HEK293 (cell line): Measurements from ENCODE around the gene TAS1R3.

Experiments used
- MYNN ChIP-seq: fragments of 450-650 bp; formaldehyde crosslinking; IDR thresholded peaks from 2 replicates; pipeline ENCODE4 v1.5.1; 2016; ENCODE audit warnings: missing biosample characterization, missing genetic modification characterization, borderline replicate concordance
- ZNF274 ChIP-seq, 2 experiments: fragments of 200-500 bp in 1 of 2; fragments of 450-650 bp in 1 of 2; sonication (Bioruptor generic) in 1 of 2; formaldehyde crosslinking in 1 of 2; IDR thresholded peaks; 2 replicates each; pipeline versions ENCODE4 v1.5.1 to v1.6.1; 2014 to 2016; ENCODE audit warnings: borderline replicate concordance in 1 of 2, inconsistent platforms in 1 of 2, low read length in 1 of 2, missing biosample characterization in 1 of 2, missing genetic modification characterization in 1 of 2
- ZNF629 ChIP-seq: fragments of 450-650 bp; formaldehyde crosslinking; IDR thresholded peaks from 2 replicates; pipeline ENCODE4 v1.5.1; 2017; ENCODE audit warnings: missing biosample characterization, missing genetic modification characterization
- TF ChIP-seq, protein P1 (sequence below): fragments of 450-650 bp; formaldehyde crosslinking; IDR thresholded peaks from 2 replicates; pipeline ENCODE4 v1.5.1; 2017; ENCODE audit warnings: missing biosample characterization, mild to moderate bottlenecking, missing genetic modification characterization, moderate library complexity
- TF ChIP-seq, protein P2 (sequence below): fragments of 450-650 bp; formaldehyde crosslinking; IDR thresholded peaks from 2 replicates; pipeline ENCODE4 v1.5.1; 2016; ENCODE audit warnings: missing biosample characterization, missing genetic modification characterization
- TF ChIP-seq, protein P3 (sequence below): fragments of 450-650 bp; formaldehyde crosslinking; IDR thresholded peaks from 2 replicates; pipeline ENCODE4 v1.5.1; 2016; ENCODE audit warnings: missing biosample characterization, missing genetic modification characterization, borderline replicate concordance

DNA sequence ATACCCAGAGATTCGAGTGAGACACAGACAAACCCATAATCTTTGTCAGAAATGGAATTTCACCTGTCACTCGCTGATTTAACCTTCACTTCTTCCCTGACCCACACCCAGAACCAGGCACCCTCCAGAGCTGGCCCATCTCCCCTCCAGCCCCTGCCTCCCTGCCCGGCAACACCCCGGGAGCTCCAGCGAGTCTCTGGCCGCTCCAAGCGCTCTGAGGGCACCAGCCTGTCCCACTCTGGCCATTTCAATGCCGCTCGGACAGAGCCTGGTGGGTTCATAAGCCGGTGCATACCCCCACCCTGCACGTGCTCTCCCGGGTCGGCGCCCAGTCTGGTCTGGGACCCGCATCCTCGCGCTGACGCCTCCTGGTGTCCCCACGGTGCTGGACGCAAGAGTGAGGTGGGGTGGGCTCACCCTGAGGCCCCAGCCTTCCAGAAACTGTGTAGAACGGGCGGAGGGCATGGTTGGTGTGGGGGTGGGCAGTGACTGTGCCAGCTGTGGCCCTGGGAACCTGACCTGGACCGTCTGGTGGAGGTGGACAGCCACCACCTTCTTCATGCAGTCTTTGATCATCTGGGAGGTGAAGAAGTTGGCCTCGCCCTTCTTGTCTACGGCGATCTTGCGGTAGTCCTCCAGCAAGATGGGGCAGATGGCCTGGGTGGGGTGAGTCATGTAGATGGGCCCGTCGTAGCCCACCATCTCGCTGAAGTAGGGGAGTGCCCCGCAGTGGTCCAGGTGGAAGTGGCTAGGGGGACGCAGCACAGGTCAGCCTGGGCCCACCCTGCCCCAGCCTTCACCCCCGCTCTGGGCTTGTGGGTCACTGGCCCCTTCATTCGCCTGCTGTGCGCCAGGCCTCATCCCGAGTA is 12.1 kb upstream of the TAS1R3 start:
- TF ChIP-seq, protein P1, sequence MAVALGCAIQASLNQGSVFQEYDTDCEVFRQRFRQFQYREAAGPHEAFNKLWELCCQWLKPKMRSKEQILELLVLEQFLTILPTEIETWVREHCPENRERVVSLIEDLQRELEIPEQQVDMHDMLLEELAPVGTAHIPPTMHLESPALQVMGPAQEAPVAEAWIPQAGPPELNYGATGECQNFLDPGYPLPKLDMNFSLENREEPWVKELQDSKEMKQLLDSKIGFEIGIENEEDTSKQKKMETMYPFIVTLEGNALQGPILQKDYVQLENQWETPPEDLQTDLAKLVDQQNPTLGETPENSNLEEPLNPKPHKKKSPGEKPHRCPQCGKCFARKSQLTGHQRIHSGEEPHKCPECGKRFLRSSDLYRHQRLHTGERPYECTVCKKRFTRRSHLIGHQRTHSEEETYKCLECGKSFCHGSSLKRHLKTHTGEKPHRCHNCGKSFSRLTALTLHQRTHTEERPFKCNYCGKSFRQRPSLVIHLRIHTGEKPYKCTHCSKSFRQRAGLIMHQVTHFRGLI = no peak
- TF ChIP-seq, protein P2, sequence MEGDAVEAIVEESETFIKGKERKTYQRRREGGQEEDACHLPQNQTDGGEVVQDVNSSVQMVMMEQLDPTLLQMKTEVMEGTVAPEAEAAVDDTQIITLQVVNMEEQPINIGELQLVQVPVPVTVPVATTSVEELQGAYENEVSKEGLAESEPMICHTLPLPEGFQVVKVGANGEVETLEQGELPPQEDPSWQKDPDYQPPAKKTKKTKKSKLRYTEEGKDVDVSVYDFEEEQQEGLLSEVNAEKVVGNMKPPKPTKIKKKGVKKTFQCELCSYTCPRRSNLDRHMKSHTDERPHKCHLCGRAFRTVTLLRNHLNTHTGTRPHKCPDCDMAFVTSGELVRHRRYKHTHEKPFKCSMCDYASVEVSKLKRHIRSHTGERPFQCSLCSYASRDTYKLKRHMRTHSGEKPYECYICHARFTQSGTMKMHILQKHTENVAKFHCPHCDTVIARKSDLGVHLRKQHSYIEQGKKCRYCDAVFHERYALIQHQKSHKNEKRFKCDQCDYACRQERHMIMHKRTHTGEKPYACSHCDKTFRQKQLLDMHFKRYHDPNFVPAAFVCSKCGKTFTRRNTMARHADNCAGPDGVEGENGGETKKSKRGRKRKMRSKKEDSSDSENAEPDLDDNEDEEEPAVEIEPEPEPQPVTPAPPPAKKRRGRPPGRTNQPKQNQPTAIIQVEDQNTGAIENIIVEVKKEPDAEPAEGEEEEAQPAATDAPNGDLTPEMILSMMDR (tag by site-specific recombination) = no peak
- no peak for TF ChIP-seq ZNF629 (tag by site-specific recombination)
- TF ChIP-seq, protein P3, sequence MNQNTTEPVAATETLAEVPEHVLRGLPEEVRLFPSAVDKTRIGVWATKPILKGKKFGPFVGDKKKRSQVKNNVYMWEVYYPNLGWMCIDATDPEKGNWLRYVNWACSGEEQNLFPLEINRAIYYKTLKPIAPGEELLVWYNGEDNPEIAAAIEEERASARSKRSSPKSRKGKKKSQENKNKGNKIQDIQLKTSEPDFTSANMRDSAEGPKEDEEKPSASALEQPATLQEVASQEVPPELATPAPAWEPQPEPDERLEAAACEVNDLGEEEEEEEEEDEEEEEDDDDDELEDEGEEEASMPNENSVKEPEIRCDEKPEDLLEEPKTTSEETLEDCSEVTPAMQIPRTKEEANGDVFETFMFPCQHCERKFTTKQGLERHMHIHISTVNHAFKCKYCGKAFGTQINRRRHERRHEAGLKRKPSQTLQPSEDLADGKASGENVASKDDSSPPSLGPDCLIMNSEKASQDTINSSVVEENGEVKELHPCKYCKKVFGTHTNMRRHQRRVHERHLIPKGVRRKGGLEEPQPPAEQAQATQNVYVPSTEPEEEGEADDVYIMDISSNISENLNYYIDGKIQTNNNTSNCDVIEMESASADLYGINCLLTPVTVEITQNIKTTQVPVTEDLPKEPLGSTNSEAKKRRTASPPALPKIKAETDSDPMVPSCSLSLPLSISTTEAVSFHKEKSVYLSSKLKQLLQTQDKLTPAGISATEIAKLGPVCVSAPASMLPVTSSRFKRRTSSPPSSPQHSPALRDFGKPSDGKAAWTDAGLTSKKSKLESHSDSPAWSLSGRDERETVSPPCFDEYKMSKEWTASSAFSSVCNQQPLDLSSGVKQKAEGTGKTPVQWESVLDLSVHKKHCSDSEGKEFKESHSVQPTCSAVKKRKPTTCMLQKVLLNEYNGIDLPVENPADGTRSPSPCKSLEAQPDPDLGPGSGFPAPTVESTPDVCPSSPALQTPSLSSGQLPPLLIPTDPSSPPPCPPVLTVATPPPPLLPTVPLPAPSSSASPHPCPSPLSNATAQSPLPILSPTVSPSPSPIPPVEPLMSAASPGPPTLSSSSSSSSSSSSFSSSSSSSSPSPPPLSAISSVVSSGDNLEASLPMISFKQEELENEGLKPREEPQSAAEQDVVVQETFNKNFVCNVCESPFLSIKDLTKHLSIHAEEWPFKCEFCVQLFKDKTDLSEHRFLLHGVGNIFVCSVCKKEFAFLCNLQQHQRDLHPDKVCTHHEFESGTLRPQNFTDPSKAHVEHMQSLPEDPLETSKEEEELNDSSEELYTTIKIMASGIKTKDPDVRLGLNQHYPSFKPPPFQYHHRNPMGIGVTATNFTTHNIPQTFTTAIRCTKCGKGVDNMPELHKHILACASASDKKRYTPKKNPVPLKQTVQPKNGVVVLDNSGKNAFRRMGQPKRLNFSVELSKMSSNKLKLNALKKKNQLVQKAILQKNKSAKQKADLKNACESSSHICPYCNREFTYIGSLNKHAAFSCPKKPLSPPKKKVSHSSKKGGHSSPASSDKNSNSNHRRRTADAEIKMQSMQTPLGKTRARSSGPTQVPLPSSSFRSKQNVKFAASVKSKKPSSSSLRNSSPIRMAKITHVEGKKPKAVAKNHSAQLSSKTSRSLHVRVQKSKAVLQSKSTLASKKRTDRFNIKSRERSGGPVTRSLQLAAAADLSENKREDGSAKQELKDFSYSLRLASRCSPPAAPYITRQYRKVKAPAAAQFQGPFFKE = no peak
- TF ChIP-seq MYNN (tag by site-specific recombination) = no peak
- no peak for TF ChIP-seq ZNF274 (IDR thresholded peaks at IDR 0.05; ENCODE audit: low read length)
- TF ChIP-seq ZNF274 (tag by site-specific recombination; IDR thresholded peaks at IDR 0.05; ENCODE audit: borderline replicate concordance) = no peak
